HepG2 (cell line): ENCODE data around the gene ABCA2. TPM values are rescaled to one million over a fixed set of nuclear protein-coding genes. Genes with fewer than 3 reads are reported as not detected.

Source experiments
- CHCHD3 ChIP-seq: sonication (generic); formaldehyde crosslinking; IDR thresholded peaks from 2 replicates; pipeline ENCODE4 v1.8.0; 2022; ENCODE audit warnings: mild to moderate bottlenecking, missing genetic modification reagents, moderate library complexity
- ELF4 ChIP-seq: sonication (generic); formaldehyde crosslinking; IDR thresholded peaks from 2 replicates; pipeline ENCODE4 v1.5.0; 2020; ENCODE audit warnings: missing genetic modification reagents, mild to moderate bottlenecking, moderate library complexity, borderline replicate concordance
- HNF4A ChIP-seq: sonication (generic); formaldehyde crosslinking; IDR thresholded peaks from 2 replicates; pipeline ENCODE4 v1.4.0; 2020; ENCODE audit warnings: missing genetic modification reagents
- KDM5B ChIP-seq: sonication (generic); formaldehyde crosslinking; IDR thresholded peaks from 2 replicates; pipeline ENCODE4 v1.4.0; 2020; ENCODE audit warnings: missing genetic modification reagents, mild to moderate bottlenecking, borderline replicate concordance
- MAFK ChIP-seq, 2 experiments: IDR thresholded peaks in 1 of 2; conservative IDR thresholded peaks in 1 of 2; 2 replicates each; pipeline ENCODE4 v1.6.1; 2011; ENCODE audit warnings: improper control_type of control experiment in 2 of 2, low read length in 2 of 2
- PBX2 ChIP-seq: IDR thresholded peaks from 2 replicates; pipeline ENCODE4 v1.6.1; 2016; ENCODE audit warnings: control low read depth
- POGZ ChIP-seq: sonication (generic); formaldehyde crosslinking; IDR thresholded peaks from 2 replicates; pipeline ENCODE4 v1.4.0; 2020; ENCODE audit warnings: mild to moderate bottlenecking, missing genetic modification reagents
- POLR2AphosphoS5 ChIP-seq: IDR thresholded peaks from 2 replicates; pipeline ENCODE4 v1.6.1; 2012; ENCODE audit warnings: low read depth, low read length
- PRDM10 ChIP-seq: sonication (generic); formaldehyde crosslinking; IDR thresholded peaks from 2 replicates; pipeline ENCODE4 v1.4.0; 2020; ENCODE audit warnings: low read depth, missing genetic modification reagents
- TAF15 ChIP-seq: fragments of 200-400 bp; formaldehyde crosslinking; IDR thresholded peaks from one replicate; pipeline ENCODE4 v1.6.1; 2018; ENCODE audit warnings: mild to moderate bottlenecking, low read depth, low read length; ENCODE audit not compliant: poor library complexity, severe bottlenecking
- ZGPAT ChIP-seq: IDR thresholded peaks from 2 replicates; pipeline ENCODE4 v1.6.1; 2016; ENCODE audit warnings: mild to moderate bottlenecking
- ZNF558 ChIP-seq: sonication (generic); formaldehyde crosslinking; IDR thresholded peaks from 2 replicates; pipeline ENCODE4 v1.9.0; 2022; ENCODE audit warnings: mild to moderate bottlenecking, missing genetic modification reagents, borderline replicate concordance
- ZNF570 ChIP-seq: sonication (generic); formaldehyde crosslinking; IDR thresholded peaks from 2 replicates; pipeline ENCODE4 v1.4.0; 2020; ENCODE audit warnings: mild to moderate bottlenecking, missing genetic modification reagents, borderline replicate concordance
- ZNF572 ChIP-seq: sonication (generic); formaldehyde crosslinking; IDR thresholded peaks from 2 replicates; pipeline ENCODE4 v1.5.1; 2020; ENCODE audit warnings: mild to moderate bottlenecking, missing genetic modification reagents
- ZNF644 ChIP-seq: IDR thresholded peaks from 2 replicates; pipeline ENCODE4 v1.6.1; 2016; ENCODE audit warnings: low read depth
- ZNF709 ChIP-seq: sonication (generic); formaldehyde crosslinking; IDR thresholded peaks from 2 replicates; pipeline ENCODE4 v1.5.0; 2020; ENCODE audit warnings: mild to moderate bottlenecking, missing genetic modification reagents
- ZNF768 ChIP-seq: sonication (generic); formaldehyde crosslinking; IDR thresholded peaks from 2 replicates; pipeline ENCODE4 v1.4.0; 2020; ENCODE audit warnings: missing genetic modification reagents
- ZSCAN9 ChIP-seq: IDR thresholded peaks from 2 replicates; pipeline ENCODE4 v1.6.1; 2016; ENCODE audit warnings: borderline replicate concordance
- polyA plus RNA-seq, 8 experiments: library from polyadenylated mRNA; depleted of rRNA in 3 of 8; stranded (reverse) in 7 of 8; unstranded in 1 of 8; fragments of >200 nt; fragmentation: Illumina TruSeq in 4 of 8; extraction: Trizol in 4 of 8; gene quantifications; 2 replicates each; pipeline versions ENCODE4 v1.2.1 to v1.2.3, GENCODE V29; 2011 to 2016; ENCODE audit warnings: low read depth in 4 of 8, missing spikeins in 1 of 8, mixed read lengths in 1 of 8; ENCODE audit not compliant: insufficient read depth in 1 of 8
- total RNA-seq, 5 experiments: library from RNA; depleted of rRNA; stranded (reverse); fragments of >200 nt; fragmentation: Illumina TruSeq; extraction: Trizol; gene quantifications; 2 replicates each; pipeline ENCODE4 v1.2.3, GENCODE V29; 2016; ENCODE audit warnings: low read depth in 1 of 5
- TF ChIP-seq, protein P1 (sequence below): sonication (generic); formaldehyde crosslinking; IDR thresholded peaks from 2 replicates; pipeline ENCODE4 v1.5.0; 2020; ENCODE audit warnings: mild to moderate bottlenecking, missing genetic modification reagents, moderate library complexity
- TF ChIP-seq, protein P2 (sequence below): sonication (generic); formaldehyde crosslinking; conservative IDR thresholded peaks from 2 replicates; pipeline ENCODE4 v1.8.0; 2022; ENCODE audit warnings: mild to moderate bottlenecking, moderate library complexity, missing genetic modification reagents

Gene ABCA2
- total and polyA plus RNA-seq, 2 of the 13 experiments (the other 11 are each of a cell fraction or from before 2014, with no cell fraction given), result 2.9 to 19.2 TPM

DNA sequence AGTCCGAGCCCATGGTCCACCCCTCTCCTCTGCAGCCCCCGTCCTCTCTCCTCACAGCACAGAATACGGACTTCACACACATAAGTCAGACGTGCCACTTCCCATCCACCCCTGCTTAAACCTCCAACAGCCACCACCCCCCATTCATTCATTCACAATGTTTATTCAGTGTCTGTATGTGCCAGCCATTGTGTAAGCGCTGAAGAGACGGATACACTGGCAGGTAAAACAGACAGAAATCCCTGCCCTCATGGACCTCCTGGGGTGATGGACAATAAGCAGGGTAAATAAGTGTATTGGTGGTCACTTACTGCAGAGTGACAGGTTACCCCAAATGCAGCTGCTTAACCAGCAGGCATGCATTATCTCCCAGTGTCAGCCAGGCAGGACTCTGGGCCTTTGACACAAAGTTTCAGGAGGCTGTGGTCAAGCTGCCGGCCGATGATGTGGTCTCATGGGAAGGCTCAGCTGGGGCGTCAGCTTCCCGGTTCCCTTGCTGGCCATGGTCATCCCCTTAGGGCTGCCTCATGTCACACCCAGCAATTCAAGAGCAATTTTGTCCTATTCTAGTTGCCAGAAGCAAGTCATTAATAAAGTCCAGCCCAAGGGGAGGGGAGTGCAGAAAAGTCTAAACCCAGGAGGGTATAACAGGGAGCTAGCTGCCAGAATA, 37.7 kb downstream of the ABCA2 start (continued):
- TF ChIP-seq ZNF709 (CRISPR knock-in tag) (no peak), POLR2AphosphoS5 (no peak), TAF15 (no peak), ZNF768 (CRISPR knock-in tag) (no peak), ZNF644 (no peak), ZGPAT (CRISPR knock-in tag) (0 out of 2 replicates have a peak, but pooled peaks have one; percentile 16), PBX2 (CRISPR knock-in tag) (no peak), ZSCAN9 (no peak), ZNF558 (CRISPR knock-in tag) (no peak), POGZ (no peak), KDM5B (CRISPR knock-in tag) (no peak), CHCHD3 (CRISPR knock-in tag) (no peak), ZNF570 (CRISPR knock-in tag) (no peak), PRDM10 (CRISPR knock-in tag) (no peak), MAFK (conservative IDR thresholded peaks at IDR 0.05 in 1 of 2, IDR thresholded peaks at IDR 0.05 in 1 of 2; ENCODE audit: low read length in 2 of 2) (no peak), HNF4A (CRISPR knock-in tag) (no peak), ZNF572 (CRISPR knock-in tag) (no peak), ELF4 (CRISPR knock-in tag) (no peak)
- TF ChIP-seq, protein P1, sequence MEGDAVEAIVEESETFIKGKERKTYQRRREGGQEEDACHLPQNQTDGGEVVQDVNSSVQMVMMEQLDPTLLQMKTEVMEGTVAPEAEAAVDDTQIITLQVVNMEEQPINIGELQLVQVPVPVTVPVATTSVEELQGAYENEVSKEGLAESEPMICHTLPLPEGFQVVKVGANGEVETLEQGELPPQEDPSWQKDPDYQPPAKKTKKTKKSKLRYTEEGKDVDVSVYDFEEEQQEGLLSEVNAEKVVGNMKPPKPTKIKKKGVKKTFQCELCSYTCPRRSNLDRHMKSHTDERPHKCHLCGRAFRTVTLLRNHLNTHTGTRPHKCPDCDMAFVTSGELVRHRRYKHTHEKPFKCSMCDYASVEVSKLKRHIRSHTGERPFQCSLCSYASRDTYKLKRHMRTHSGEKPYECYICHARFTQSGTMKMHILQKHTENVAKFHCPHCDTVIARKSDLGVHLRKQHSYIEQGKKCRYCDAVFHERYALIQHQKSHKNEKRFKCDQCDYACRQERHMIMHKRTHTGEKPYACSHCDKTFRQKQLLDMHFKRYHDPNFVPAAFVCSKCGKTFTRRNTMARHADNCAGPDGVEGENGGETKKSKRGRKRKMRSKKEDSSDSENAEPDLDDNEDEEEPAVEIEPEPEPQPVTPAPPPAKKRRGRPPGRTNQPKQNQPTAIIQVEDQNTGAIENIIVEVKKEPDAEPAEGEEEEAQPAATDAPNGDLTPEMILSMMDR (CRISPR knock-in tag), result no peak
- TF ChIP-seq, protein P2, sequence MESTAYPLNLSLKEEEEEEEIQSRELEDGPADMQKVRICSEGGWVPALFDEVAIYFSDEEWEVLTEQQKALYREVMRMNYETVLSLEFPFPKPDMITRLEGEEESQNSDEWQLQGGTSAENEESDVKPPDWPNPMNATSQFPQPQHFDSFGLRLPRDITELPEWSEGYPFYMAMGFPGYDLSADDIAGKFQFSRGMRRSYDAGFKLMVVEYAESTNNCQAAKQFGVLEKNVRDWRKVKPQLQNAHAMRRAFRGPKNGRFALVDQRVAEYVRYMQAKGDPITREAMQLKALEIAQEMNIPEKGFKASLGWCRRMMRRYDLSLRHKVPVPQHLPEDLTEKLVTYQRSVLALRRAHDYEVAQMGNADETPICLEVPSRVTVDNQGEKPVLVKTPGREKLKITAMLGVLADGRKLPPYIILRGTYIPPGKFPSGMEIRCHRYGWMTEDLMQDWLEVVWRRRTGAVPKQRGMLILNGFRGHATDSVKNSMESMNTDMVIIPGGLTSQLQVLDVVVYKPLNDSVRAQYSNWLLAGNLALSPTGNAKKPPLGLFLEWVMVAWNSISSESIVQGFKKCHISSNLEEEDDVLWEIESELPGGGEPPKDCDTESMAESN, result no peak
